GM21447 (cell line): ENCODE measurements around the gene FN3KRP.

Experiments
- ATAC-seq: cut with Tn5 transposase; IDR thresholded peaks from one replicate; pipeline ENCODE4 v1.9.1; 2021; ENCODE audit not compliant: unreplicated experiment

Gene FN3KRP

GRCh38 chr17:82775001-82775823 lies 58.7 kb downstream of the FN3KRP start:
- ATAC-seq, result no peak

GRCh38 chr17:82776454-82776853 lies 59.9 kb downstream of the FN3KRP start:
- no peak for ATAC-seq
